CMK (cell line): ENCODE measurements around the gene EIF3D.

ENCODE experiments used
- DNase-seq: peaks from one replicate; pipeline ENCODE4 v3.0.0-alpha.2; 2010; ENCODE audit warnings: low read depth

EIF3D gene

DNA sequence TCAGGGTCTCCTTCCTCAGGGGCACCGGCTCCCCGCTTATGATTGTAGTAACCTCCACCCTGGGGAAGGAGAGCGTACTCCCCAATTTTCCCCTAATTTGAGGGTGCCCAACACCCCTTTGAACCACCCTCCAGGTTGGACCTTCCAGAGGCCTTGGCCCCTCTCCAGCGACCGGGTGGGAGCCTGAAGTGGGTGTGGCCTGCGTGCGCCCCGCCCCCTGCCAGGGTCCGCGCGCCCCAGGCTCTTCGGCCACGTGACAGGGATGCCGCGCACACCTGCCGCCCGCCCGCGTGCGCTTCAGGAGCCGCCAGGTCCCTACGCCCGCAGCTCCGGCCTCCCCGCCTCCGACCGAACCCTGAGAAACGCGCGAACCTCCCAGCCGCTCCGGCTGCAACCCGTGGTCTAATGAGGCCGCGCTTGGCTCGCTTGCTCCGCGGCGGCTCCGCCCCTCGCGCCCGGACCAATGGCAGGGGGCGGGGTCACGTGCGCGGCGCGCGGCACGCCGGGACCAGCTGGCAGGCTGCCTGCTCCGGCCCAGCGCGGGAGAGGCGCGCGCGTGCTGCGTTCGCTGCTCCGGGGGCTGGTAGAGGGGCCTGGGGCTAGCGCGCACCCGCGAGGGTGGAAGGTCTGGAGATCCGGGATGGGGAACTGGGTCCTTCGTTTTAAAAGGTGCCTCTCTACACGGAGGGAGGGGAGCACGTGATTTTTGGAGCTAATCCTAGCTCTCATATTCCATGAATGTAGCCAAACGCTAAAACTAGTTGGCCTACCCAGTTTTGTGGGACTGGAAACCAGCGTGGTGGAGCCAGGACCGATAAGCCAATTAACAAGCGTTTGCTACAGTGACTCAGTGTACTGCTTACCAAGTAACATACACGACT, 22.1 kb downstream of the EIF3D start, which contains the start of gene FOXRED2:
Gene FOXRED2 (minus strand): TSS at position 404 of the 881 bp plus-strand sequence. CDS start 618 bp downstream, outside the sequence.
- DNase-seq: peak; percentile 68

DNA sequence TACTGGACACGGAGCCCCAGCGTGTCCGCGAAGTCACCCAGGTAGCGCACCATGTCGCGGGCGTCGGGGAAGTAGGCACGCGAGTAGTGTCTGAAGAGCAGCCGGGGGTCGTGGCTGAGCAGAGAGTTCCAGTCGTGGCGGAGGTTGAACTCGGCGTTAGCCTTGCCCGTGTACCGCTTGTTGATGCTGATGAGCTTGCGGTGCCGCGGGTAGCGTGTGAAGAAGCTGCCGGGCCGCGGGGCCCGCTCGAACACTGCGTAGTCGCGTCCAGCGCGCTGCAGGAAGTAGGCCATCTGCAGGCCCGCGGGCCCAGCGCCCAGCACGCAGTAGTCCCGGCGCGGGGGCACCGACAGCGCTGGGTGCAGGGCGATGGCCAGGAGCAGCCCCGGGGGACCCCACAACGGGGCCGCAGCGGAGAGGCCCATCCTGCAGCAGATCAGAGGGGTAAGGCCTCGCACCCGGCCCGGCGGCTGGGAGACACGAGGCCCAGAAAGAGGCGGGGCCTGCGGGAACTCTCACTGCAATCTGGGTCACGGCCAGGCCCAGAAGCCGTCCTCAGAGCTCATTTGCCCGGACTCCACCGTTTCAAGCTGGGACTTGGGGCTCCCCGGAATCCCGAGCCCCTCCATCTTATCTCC, 22.8 kb downstream of the EIF3D start:
- DNase-seq: no peak

DNA sequence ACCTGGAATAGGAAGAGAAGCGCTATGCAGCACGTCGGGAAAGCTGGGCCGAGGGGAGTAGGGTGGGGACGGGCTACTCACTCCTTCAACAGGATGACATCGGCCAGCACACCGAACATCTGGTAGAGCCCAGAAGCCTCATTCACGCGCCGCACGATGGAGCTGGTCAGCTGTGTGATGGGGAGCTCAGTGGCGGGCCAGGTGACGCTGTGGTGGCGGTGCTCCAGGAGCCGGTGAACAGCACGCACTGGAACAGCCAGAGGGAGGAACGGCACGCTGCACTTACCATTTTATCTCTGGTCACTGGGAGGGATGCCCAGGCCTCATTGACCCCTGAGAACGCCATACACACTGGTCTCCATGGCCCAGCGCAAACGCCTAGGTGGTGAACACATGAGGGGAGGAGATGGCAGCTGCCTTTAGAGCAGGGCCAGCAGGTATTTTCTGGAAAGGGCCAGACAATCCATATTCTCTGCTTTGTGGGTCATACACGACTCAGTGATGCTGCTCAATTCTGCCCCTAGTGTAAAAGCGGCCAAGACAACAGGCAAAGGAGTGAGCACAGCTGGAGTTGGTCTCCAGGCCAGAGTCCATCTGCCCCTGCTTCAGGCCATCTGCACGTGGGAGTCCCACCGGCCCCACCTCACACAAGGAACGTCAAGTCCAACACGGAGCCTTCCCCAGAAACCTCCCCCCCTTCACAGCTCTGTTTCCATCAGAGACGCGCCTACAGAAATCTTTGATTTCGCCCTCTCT, 30.9 kb downstream of the EIF3D start:
- DNase-seq: no peak

DNA sequence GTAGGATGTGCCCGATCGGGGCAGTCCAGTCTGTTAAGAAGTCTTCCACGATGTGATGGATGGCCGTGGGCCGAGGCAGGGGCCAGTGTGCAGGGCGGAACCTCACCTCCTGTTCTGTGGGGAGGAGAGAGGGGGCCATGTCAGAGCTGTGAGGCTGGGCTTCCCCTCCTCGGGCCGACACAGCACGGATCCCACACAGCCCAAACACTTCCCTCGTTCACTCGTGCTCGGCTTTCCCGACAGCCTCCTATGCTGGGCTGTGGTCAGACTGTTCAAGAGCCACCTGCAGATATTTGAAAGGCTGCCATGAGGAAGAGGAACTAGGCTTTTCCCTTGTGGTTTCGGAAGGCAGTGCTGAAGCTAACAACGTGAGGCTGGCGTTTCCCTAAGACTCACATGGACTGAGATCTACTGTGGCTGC, 35.3 kb downstream of the EIF3D start:
- peak; percentile 57 for DNase-seq

DNA sequence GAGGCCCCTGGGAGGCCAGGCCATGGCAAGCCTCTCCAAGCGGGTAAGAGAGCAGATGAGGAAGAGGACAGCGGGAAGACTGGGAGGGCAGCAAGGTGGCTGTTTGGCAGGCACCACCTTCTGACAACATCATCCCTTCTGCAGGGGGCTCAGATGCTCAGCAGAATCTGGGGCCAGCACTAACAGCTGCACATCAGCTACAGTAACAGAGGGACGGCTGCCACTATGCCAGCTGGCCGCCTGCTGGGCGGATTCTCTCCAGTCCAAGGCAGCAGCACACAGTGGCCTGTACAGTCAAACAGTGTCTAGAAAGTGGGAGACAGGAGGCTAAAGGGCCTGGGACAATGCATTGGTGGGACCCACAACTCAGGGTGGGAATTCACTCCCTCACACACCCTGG, 36.9 kb downstream of the EIF3D start:
- DNase-seq: no peak

DNA sequence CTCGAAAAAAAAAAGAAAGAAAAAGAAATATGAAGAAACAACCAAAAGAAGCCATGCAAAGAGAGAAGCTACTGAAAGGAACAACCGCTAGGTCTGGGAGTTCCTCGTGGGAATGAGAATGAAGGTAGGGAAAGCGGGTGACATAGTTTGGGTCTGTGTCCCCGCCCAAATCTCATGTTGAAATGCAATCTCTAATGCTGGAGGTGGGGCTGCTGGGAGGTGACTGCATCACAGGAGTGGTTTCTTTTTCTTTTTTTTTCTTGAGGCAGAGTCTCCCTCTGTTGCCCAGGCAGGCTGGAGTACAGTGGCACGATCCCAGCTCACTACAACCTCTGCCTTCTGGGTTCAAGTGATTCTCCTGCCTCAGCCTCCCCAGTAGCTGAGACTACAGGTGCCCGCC, 37.8 kb downstream of the EIF3D start:
- no peak for DNase-seq

DNA sequence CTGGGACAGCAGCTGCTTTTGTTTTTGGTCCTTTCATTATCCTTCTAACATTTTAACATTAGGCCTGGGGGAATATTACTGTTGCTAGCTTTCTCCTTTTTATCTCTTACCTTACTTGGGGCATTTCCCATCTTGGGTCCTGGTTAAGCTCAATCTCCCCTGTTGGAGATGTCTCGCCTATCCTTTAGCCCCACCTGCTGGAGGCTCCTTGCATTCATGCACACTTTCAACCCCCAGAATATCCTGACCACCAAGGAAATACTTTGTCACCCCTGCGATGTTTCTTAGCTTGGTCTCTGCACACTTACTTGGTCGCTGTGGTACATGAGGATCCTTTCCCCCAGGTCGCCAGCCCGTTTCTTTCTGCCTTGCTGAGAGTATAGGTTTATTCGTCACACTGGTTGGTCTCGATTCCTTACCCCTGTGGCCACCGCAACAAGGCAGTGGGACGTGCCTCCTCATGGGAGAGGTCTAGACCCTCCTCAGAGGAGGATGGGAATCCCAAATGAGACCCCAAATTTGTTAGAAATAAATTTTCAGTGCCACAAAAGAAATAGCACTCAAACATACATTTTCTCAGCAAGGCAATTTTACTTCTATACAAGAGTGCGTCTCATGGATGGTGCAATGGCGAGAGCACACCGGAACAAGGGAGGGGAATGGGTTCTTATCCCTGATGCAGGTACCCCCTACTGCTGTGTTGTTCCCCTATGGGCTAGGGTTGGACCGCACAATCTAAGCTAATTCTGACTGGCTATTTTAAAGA, 42.2 kb downstream of the EIF3D start:
- no peak for DNase-seq

DNA sequence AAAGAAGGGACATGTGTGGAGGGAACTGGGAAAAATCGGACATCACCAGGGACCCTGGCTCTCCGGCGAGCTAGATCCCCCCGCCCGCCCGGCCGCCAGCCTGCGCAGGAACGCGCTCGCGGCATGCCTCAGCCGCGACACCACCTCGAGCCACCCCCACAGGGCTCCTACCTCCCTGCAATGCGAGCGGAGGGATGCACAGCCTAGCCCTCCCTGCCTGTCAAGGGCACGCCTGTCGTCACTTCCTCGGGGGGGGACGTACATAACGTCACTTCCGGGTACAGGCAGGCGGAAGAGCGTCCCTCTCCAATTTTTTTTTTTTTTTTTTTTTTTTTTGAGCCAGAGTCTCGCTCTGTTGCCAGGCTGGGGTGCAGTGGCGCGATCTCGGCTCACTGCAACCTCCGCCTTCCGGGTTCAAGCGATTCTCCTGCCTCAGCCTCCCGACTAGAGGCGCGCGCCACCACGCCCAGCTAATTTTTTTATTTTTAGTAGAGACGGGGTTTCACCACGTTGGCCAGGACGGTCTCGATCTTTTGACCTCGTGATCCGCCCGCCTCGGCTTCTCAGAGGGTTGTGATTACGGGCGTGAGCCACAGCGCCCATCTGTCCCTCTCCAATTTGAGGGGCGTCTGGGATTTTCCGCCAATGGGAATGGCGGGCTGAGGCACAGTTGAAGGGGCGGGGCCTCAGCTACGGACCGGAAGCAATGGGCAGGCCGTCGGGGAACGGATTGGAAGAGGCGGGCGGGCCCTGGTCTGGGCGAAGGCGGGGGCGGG, 47.4 kb downstream of the EIF3D start, which contains the start of gene TXN2:
Gene TXN2 (minus strand): TSS at position 248 of the 776 bp plus-strand sequence. CDS start 803 bp downstream, outside the sequence.
- DNase-seq: peak; percentile 91

DNA sequence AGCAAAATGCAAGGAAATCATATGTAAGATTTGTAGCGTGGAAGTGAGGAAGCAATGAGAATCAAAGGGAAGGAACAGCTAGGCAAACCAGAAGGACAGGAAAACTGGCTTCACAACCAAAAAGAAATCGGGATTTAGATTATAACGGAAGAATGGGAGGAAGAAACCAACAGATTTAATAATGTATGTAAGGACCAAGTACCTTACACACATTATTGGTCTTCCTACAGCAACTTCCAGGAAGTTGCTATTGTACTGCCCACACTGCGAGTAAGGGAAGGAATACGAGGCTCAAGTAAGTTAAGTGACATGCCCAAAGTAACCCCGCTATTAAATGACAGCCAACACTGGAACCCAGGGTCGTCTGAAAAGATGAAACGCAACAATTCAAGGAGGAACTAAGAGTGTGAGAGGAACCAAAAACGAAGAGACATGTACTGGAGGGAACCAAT, 48.0 kb downstream of the EIF3D start:
- no peak for DNase-seq

DNA sequence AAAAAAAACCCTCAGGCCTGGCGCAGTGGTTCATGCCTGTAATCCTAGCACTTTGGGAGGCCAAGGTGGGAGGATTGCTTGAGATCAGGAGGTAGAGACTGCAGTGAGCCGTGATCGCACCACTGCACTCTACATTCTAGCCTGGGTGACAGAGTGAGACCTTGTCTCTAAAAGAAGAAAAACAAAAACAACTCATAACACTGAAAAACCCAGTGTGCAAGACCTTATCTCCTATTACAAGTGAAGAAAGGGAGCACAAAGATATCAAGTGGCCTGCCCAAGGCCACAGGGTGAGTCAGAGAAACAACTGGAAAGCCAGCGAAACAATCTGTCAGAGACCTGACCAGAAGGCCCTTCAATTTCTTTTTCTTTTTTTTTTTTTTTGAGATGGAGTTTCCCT, 50.0 kb downstream of the EIF3D start:
- no peak for DNase-seq

DNA sequence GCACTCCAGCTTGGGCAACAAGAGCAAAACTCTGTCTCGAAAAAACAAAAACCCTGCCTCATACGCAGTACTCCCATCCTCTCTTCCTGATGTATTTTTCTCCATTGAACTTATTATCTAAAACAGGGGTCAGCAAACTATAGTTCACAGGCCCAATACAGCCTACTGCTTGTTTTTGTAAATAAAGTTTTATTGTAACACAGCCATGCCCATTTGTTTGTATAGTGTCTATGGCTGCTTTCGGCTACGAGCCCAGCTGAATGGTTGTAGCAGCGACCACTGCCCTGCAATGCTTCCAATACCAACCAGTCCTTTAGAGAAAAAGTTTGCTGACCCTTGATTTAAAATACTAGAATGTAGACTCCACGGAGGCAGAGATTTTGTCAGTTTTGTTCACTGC, 53.6 kb downstream of the EIF3D start:
- no peak for DNase-seq

DNA sequence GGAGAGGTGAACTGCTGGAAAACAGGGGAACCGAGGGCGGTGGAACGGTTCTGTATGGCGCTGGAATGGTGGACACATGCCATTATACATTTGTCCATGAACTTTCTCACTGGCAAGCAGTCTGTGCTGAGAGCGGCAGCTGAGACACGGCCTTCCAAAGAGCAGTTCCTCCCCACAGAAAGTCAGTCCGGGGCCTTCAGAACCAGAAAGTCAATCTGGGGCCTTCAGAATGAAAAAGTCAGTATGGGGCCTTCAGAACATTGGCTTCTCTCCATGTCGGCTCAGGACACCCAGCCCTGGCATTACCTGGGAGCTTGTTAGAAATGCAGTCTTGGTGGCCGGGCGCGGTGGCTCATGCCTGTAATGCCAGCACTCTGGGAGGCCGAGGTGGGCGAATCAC, 56.3 kb downstream of the EIF3D start:
- DNase-seq: no peak

DNA sequence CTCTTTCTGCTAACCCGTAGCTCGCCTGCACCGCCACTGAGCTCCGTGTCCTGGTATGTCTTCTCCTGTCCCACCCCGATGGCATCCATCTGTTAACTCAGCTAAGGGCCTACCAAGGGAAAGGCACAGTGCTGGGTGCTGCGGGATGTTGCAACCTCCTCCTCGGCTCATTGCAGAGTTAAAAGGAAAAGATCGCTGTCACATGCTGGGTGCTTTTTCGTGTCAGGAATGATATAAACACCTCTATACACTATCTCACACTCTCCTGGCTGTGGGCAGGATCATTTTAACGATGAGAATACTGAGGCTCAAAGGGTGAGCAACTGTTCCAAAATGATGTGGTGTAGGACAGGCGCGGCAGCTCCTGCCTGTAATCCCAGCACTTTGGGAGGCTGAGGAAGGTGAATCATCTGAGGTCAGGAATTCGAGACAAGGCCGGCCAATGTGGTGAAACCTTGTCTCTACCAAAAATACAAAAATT, 57.6 kb downstream of the EIF3D start:
- DNase-seq: no peak

DNA sequence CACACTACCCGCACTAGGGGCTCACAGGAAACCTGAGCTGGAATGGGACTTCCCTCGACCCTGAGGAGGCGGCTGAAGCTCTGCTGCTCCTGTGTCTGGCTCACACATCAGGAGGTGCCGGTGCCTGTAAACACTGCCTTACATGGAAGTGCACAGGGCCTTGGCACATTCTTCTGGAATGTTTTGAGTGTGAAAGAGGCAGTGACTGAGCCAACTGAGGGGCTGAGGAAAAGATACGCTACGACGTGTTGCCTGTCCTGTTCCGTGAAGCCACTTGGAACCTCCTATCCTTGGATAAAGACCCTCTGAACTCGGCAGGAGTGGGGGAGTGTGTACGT, 58.0 kb downstream of the EIF3D start:
- DNase-seq: no peak

DNA sequence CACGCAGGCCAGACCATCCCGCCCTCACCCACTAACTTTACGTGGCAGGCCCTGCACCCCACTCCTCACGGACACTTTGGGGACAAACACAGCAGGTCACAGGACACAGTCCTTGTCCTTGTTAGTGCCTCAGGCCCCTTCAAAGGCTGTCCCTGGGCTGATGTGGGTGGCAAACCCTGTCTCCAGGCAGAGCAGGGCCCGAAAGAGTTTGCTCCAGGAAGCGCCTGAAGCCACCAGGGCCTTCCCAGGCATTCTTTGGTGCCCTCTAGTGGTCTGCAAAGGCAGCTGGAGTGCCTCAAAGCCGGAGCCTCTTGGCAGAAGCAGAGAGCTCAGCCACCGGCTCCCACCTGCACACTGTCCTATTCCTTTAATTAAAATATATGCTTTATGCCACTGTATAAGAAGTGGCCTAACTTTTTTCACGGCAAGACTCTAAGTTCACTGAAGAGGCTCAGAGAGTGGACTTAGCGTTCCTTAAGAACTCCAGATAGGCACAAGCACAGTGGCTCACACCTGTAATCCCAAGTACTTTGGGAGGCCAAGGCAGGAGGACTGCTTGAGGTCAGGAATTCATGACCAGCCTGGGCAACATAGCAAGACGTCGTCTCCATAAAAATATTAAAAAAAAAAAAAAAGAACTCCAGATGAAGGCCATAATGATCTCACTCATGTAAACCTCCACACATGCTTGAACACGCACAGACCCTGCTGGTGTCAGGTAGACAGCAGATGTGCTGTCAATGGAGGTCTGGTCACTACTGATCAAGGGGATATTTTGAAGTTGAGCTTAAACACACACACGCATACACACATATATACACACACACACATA, 58.6 kb downstream of the EIF3D start:
- DNase-seq: no peak

DNA sequence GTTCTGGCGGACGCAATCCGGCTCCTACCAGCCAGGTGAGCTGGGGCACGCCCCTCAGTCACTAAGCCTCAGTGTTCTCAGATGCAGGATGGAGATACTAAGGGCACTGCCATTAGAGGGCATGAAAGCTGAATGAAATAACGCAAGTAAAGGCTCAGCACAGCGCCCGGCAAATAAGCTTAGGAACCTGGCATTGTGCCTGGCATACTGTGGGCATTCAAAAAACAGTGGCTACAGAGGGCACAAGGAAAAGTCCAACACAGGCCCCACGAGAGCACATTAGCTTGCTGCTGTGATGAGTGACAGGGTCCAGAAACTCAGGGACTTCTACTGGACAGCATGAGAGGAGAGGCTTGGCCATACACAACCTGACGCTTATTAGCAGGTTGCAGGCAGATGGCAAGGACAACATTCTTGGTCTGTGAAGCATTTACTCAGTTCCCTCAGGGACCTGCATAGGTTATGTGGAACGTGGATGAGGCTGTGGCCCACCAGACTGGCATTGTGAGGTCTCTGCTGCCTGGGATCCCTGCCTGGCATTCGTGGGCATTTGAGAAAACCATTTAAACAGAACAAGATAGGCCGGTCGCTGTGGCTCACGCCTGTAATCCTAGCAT, 59.8 kb downstream of the EIF3D start:
- no peak for DNase-seq

DNA sequence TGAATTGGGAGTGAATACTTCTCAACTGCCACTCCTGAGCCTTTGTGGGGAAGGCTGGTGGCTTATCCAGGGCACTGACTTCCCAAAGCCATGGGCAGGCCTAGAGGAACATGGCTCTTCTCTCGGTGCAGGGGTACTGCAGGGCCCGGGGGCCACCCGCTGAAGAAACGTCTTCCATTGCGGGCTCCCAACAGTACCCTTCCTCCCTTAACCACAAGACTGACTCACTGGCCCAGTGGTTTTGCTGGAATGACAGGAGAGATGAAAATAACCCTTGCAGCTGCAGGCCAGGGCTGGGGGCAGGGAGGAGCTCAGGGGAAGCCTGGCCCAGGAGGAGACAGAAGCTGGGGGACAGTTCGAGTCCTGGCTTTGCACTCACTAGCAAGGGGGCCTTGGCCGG, 61.0 kb downstream of the EIF3D start:
- DNase-seq: no peak

DNA sequence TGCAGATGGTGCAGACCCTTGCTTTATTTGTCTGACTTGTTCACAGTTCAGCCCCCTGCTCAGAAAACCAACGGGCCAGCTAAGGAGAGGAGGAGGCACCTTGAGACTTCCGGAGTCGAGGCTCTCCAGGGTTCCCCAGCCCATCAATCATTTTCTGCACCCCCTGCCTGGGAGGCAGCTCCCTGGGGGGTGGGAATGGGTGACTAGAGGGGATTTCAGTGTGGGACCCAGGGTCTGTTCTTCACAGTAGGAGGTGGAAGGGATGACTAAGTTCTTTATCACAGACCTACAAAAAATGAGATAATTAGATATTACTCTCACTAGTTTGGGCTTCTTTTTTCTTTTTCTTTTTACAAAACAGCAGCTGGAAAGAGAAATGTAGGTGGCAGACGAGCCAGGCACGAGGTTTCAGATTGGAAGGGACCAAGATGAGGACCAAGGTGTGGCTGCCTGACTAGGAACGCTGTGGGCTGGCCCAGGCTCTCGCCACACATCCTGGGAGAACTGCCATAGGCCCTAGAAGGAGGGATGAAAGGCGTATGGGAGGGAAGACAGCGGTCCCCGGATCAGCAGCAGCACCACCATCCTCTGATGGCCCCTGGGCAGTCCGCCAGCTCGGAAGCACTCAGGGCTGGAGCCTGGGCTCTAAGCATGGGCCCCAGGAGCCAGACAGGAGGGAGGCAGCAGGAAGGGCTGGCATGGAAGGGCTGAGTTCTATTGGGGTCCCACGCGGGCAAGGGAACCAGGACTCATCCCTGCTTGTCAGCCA, 61.7 kb downstream of the EIF3D start:
- DNase-seq: no peak

DNA sequence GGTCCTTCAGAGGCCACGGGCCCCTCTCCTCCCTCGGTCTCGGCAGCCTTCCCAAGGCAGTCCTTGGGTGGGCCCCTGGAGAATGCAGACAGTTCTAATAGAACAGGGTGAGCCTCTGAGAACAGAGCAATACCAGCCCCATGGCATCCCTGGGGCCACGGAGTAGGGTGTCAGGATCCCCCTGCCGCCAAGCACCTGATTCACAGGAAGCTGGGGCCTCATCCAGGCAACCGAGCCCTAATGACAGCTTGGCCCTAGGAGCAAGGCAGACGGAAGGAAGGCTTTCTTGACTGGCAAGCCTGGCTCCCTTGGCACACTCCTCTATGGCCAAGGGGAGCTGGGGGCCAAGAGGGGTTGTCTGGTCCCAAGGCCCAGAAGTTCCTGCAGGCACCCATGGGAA, 62.7 kb downstream of the EIF3D start:
- DNase-seq: no peak
